ENCODE data around the gene OVOL3.

OVOL3 gene

GRCh38 chr19:36103842-36104552, 6.9 kb upstream of the OVOL3 start:
- Histone ChIP-seq H3K27ac (replicated peaks) (no peak overlapping the region), H3K27me3 (ENCODE audit: insufficient read depth, poor library complexity, severe bottlenecking) (no peaks in the 10 kb centered on the region), H3K4me3 (replicated peaks; ENCODE audit: insufficient read depth, low read length) (no peak overlapping the region)
- DNase-seq (ENCODE audit: low read depth in 1 of 2, low spot score in 1 of 2) = no peak
- no peak for TF ChIP-seq SPI1 (IDR thresholded peaks at IDR 0.05; ENCODE audit: borderline replicate concordance, low read depth)
- TF ChIP-seq POLR2AphosphoS5 (IDR thresholded peaks at IDR 0.05; ENCODE audit: low read depth) = no peak
- no peak for TF ChIP-seq REST (IDR thresholded peaks at IDR 0.05; ENCODE audit: insufficient replicate concordance, low read depth)
- no peak for TF ChIP-seq GABPA (IDR thresholded peaks at IDR 0.05; ENCODE audit: low read depth)
- TF ChIP-seq CTCF (IDR thresholded peaks at IDR 0.05; ENCODE audit: insufficient read depth, low read length) = no peak

- Histone ChIP-seq H3K27ac (replicated peaks) (no peak overlapping the region), H3K4me3 (replicated peaks; ENCODE audit: insufficient read depth, low read length) (no peak overlapping the region), H3K27me3 (ENCODE audit: insufficient read depth, poor library complexity, severe bottlenecking) (no peaks in the 10 kb centered on the region)
- TF ChIP-seq REST (IDR thresholded peaks at IDR 0.05; ENCODE audit: insufficient replicate concordance, low read depth) = no peak
- no peak for DNase-seq (ENCODE audit: low read depth in 1 of 2, low spot score in 1 of 2)
These were observed 4.5 kb upstream of the OVOL3 start for GRCh38 chr19:36106441-36106840.

GRCh38 chr19:36106991-36107390, 4.0 kb upstream of the OVOL3 start:
- no peak overlapping the region for H3K27ac ChIP-seq (replicated peaks)
- no peak overlapping the region for H3K4me3 ChIP-seq (replicated peaks; ENCODE audit: insufficient read depth, low read length)
- H3K27me3 ChIP-seq (ENCODE audit: insufficient read depth, poor library complexity, severe bottlenecking) = no peaks in the 10 kb centered on the region
- no peak for TF ChIP-seq CTCF (IDR thresholded peaks at IDR 0.05; ENCODE audit: insufficient read depth, low read length)
- no peak for DNase-seq (ENCODE audit: low read depth in 1 of 2, low spot score in 1 of 2)

GRCh38 chr19:36108684-36109083, 2.3 kb upstream of the OVOL3 start:
- Histone ChIP-seq H3K27ac (replicated peaks) (no peak overlapping the region), H3K27me3 (ENCODE audit: insufficient read depth, poor library complexity, severe bottlenecking) (no peaks in the 10 kb centered on the region), H3K4me3 (replicated peaks; ENCODE audit: insufficient read depth, low read length) (no peak overlapping the region)
- TF ChIP-seq SPI1 (IDR thresholded peaks at IDR 0.05; ENCODE audit: borderline replicate concordance, low read depth) (no peak), POLR2AphosphoS5 (IDR thresholded peaks at IDR 0.05; ENCODE audit: low read depth) (no peak), REST (IDR thresholded peaks at IDR 0.05; ENCODE audit: insufficient replicate concordance, low read depth) (no peak), CTCF (IDR thresholded peaks at IDR 0.05; ENCODE audit: insufficient read depth, low read length) (no peak), GABPA (IDR thresholded peaks at IDR 0.05; ENCODE audit: low read depth) (no peak)
- no peak for DNase-seq (ENCODE audit: low read depth in 1 of 2, low spot score in 1 of 2)

Measured in HL-60 (cell line).